ENCODE data around the gene COQ9.
"Not testable (repeated sequence)": the region's sequence is repeated elsewhere in the genome, so short reads cannot be mapped to it uniquely, and the experiment has no call there.

The COQ9 gene, protein sequence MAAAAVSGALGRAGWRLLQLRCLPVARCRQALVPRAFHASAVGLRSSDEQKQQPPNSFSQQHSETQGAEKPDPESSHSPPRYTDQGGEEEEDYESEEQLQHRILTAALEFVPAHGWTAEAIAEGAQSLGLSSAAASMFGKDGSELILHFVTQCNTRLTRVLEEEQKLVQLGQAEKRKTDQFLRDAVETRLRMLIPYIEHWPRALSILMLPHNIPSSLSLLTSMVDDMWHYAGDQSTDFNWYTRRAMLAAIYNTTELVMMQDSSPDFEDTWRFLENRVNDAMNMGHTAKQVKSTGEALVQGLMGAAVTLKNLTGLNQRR

DNA sequence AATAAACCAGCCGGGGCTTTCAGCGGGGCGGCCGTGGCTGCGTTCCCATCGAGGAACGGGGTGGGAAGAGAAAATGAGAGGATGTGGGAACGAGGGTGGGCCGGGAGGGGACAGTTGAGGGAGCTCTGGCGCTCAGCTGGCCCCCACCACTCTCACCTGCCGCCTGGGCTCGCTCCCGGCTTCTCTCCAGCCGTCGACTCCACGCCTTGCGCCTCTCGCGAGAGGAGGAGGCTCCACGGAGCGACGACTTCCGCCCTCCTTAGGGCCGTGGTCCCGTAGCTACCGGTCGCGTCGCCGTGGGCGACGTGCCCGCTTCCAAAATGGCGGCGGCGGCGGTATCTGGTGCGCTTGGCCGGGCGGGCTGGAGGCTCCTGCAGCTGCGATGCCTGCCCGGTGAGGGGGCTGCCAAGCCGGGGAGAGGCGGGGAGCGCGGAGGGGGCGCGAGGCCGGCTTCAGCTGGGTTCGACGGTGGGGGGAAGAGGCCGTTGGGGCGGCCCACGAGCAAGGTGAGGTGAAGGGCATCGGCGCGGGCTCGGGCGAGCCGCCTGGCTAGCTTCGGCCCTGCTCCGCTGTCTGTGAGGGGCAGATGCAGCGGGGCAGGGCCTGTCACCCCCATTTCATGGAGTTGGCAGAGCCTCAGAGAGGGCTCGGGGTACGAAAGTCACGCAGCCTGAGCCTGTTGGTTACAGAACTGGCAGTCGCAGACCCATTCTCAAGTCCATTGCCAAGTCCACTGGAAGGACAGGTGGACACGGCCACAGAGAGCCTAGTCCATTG, at the start of gene COQ9, which contains the start of gene CIAPIN1:
TSS of gene COQ9 (plus strand) at position 294 of the 777 bp plus-strand sequence. CDS start at position 321, 27 bp downstream.
TSS of gene CIAPIN1 (minus strand) at position 200 of the 777 bp plus-strand sequence. CDS start 6,457 bp downstream, outside the sequence.
- peak; percentile 96 for DNase-seq

DNA sequence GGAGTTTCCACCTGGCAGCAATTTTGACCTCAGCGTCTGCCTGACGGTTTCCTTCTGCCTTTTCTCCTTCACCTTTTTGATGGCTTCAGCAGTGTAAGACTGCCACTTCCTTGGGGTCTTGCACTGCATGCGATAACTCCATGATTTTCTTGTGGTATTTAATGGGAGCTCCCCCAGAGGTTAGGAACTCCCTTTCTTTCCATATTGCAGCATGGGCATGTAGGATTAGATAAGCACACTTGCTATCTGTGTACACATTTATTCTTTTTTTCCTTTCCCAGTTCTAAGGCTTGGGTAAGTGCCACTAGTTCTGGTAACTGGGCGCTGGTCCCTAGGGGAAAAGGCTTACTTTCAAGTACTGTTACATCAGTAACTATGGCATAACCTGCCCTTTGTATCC, 49.8 kb upstream of the COQ9 start:
- DNase-seq: not testable (repeated sequence)

DNA sequence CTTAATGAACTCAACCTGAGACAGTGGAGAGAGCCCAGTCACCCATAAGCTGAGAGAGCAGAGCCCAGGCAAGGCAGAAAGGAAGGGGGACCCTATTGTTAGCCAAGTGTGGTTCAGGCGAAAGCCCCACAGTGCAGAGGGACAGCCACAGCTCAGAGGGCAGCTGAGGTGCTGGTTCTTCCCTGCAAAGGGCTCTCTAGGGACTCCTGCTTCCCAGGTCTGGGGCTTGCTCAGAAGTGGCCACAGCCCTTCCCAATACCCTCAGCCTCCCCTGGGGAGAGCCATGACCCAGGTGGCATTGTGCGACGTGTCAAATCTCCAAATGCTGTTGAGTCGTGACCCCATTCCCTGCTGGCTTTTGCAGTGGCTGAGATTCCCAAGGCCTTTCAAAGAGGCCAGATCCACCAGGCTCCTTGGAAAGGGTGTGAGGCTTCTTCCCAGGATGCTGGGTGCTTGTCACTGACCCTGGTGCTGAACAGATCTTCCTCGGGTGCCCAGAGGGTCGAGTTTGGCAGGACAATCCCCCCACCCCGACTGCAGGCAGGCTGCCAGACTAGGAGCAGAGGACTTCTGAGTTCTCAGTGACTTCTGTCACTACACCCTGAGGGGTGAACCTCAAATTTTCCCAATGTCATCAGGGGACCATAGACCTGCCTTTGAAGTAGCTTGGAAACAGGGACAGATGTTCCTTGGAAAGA, 45.2 kb upstream of the COQ9 start:
- DNase-seq: no peak

DNA sequence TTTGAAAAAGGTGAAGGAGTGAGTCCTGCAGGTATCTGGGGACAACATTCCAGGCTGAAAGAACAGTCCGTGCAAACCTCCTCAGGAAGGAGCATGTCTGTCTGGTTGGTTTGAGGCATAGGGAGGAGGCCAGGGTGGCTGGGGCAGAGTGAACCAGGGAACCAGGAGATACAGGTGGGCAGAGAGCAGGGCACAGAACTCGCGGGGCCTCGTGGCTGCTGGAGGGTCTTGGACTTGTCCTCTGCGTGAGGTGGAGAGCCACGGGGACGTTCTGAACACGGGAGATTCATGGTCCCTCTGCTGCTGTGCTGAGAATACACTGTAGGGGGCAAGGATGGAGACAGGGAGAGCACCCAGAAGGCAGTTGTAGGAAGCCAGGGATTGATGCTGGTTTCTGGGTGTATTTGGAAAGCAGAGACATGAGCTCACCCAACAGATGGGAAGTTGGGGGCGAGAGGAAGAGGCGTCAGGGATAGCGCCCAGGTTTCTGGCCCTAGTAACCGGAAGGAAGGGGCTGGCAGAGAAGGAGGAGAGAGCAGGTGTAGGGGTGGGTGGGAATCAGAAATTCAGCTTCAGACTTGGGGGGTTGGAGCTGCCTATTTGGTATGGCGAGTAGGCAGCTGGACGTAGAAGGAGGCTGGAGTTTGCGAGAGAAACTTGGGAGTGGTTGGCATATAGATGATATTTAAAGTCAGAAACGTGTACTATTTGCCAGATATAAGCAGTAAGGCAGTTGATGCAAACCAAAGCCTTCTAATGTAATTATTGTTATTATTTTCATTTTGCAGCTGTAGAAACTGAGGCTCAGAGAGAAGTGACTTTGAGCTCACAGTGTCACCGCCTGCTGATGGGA, 43.1 kb upstream of the COQ9 start, which contains the start of gene CCL17:
TSS of gene CCL17 (plus strand) at position 803 of the 853 bp plus-strand sequence. CDS start 9,166 bp downstream, outside the sequence.
- DNase-seq: peak; percentile 35

DNA sequence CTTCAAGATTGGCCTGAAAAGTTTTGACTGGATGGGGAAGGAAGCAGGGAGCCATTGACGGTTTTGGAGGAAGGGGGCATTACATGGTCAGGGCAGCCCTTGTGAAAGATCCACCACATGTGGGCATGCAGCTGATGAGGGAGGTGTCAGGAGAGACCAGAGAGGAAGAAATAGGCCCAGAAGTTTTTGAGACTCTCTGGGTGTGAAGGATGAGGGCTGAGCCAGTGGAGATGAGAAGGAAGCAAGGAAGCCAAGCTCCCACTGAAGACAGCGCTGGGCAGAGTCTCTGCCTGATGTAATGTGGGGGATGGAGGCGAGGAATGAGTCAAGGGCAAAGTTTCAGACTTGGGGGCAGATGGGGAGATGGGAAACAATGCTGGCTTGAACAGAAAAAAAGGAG, 42.2 kb upstream of the COQ9 start:
- DNase-seq: peak; percentile 46

DNA sequence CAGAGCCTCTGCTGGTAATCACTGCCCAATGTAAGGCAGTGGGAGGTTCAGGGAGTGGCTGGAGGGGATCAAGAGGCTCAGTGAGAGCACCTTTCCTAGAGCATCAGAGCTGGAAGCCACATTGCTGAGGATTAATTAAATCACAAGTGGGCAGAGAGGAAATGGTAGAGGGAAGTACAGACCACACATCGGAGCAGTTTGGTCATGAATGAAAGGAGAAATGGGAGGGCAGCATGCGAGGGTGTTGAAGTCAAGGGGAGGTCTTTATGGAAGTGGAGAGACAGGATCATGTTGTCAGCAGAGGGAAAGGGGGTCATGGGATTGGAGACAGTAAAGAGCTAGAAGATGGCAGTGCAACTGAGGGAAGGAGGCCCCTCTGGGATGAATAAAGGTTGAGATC, 40.4 kb upstream of the COQ9 start:
- DNase-seq: peak; percentile 80

DNA sequence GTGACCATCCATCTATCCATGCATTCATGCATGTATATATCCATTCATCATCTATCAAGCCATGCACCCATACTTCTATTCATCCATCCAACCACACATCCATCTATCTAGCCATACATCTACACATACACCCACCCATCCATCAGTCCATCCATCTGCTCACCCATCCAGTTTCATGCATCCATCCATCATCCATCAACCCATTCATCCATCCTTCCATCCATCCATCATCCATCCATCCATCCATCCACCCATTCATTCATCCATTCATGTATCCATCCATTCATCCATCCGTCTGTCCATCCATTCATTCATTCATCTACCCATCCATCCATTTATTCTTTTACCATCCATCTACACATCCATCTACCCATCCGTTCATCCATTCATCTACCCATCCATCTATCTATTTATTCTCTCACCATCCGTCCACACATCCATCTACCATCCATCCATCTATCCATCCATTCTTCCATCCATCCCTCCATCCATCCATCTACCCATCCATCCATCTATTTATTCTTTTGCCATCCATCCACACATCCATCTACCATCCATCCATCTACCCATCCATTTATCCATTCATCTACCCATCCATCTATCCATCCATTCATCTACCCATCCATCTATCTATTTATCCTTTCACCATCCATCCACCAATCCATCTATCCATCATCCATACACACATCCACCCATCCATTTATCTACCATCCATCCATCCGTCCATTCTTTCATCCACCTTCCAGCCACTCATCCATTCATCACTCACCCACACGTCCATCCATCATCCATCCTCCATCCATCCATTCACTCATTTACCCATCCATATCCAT, 39.5 kb upstream of the COQ9 start:
- no peak for DNase-seq

DNA sequence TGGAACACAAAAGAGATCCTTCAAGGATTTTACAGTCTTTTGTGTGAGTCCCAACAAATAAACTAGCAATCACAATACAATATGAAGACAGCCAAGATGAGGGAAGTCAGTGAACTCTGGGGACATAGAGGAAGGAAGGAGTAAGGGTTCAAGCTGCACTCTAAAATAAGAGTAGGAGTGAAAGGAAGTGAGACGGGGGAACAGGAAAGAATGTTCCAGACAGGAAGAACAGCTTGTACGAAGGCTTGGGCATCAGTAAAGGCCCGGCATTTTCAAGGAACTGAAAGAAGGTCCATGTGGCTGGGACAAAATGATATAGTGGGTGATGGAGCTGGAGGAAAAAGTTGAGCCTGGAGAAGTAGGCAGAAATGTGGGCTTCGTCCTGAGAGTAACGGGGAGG, 38.2 kb upstream of the COQ9 start:
- DNase-seq: peak; percentile 40

DNA sequence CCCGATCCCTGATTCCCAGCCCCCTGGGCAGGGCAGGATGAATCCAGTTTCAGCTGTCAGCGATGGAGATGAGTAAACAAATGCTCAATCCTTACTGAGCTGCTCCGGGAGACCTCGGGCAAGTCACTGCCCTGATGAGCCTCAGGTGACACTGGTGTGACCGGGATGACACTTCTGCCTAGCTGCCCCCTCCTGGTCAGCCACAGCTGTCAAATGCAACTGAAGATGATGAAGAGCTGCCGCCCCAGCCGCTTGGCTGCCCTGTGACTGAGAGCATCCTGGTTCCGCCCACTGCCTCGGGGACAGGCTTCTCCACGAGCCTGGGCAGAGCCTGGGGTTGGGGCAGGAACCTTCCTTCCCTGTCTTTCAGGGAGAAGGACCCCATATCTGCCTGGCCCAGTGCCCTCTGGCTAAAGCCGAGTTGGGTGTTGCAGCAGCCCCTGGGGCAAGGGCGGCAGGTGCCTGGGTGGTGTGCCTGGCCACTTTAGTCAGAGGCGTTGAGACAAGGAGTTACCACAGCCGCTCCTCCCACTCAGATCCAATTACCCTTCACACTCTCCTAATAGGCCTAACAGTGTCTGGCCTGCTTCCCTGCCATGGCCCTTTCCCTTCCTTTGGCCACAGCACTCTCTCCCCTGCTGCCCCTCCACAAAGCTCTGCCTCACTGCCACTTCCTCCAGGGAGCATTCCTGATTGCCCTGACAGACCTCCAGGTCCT, 37.2 kb upstream of the COQ9 start:
- peak; percentile 31 for DNase-seq

DNA sequence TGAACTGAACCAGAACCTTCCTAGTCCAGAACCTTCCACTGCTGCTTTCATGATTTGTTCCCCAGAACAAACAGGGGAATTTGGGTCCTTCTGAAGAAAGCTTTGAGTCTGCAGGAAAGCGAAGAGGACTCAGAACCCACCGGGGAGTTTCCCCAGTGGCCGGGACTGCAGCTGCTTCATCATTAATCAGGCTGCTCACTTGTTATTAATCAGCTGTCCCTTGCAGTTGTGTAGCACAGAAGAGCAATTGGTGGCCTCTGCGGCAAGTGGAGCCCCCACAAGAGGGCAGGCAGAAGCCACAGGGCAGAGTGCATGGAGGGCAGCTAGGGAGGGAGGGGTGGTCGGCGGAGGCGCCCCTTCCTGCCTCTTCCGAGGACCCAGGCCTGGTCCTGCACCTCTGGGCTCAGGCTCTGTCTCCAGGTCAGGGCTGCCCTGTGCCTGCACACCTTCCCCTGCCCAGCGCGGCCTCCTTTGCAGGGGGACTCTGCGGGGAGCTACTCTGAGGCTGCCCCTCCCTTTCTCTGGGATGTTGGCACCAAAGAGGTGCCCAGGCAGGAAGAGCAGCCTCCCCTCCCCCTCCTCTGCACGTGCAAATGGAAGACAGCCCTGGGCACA, 35.8 kb upstream of the COQ9 start:
- DNase-seq: no peak

DNA sequence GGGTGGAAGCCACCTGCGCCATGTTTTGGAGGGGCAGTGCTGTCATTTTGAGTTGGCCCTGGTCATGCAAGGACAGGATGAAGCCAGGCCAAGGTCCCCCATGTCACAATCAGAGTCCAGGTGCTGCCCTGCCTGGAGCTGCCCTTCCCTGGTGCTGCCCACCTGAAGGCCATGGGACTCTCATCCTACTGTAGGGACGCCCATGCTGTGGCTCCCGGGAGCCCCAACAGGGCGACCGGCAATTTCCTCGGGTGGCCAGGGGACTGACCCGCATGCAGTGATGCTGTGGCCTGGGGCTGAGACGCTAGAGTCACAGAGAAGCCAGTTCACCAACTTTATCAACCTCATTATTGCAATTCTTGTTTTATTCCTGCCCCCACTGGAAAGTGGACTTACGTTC, 34.7 kb upstream of the COQ9 start:
- DNase-seq: no peak

DNA sequence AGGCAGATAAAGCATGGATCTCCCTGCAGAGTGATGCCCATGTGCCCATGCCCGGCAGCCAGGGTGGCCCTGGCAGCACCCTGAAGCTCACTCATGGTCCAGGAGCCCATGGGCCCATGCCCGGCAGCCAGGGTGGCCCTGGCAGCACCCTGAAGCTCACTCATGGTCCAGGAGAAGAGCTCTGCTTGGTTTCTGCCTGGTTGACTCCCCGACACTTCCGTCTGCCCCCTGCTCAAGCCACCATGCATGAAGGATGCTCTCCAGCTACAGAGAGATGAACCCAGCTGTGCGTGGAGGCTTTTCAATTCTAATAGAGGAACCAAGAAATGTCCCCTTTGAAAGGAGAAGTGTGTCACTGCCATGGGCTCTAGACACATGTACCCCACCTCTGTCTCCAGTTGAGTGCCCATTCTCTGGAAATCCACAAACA, 34.0 kb upstream of the COQ9 start:
- DNase-seq: peak; percentile 41

DNA sequence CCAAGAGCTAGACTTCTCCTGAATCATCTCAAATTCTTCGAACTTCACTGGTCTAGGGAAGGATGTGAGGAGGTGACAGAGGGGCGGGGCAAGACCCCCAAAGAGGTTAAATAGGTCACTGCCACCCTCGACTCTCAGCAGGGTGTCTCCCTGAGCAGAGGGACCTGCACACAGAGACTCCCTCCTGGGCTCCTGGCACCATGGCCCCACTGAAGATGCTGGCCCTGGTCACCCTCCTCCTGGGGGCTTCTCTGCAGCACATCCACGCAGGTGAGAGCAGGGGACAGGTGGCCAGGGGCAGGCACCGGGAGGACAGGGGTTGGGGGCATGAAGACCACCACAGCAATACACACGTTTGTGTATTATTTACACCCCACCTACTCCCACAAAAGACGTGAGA, 33.5 kb upstream of the COQ9 start:
- no peak for DNase-seq

DNA sequence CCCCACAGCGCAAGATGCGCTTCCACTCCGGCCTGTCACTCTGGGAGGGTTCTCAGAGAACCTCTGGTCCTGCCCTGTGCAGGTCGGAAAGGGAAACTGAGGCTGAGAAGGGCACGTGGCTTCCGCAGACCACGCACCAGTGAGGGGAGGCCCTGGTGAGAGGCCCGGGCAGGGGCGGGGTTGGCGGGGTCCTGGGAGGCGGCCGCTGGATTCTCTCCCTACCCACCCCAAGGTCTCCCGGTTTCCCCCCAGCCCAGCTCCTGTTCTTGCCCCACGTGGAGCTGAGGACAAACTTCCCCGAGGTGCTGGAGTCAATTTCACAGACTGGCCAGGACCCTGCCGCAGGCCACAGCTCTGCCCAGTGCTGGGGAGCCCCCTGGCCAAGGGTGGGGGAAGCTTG, 31.2 kb upstream of the COQ9 start:
- DNase-seq: no peak

DNA sequence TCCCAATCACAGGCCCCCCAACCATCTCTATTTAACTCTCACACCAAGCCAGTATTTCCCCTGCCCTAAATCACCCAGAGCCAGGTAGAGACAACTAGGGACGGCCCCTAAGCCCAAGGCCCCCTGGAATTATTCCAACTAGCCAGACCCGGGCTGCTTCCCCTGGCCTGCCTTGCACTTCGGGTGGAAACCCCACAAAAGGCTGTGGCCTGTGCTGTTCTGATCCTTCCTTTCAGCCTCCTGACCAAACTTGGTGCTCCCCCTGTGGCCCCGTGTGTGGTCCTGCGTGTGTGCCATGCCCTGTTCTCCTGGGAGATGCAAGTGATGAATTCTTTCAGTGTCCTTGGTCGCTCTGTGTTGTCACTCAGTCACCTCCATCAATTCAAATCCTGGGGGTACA, 27.8 kb upstream of the COQ9 start:
- no peak for DNase-seq

DNA sequence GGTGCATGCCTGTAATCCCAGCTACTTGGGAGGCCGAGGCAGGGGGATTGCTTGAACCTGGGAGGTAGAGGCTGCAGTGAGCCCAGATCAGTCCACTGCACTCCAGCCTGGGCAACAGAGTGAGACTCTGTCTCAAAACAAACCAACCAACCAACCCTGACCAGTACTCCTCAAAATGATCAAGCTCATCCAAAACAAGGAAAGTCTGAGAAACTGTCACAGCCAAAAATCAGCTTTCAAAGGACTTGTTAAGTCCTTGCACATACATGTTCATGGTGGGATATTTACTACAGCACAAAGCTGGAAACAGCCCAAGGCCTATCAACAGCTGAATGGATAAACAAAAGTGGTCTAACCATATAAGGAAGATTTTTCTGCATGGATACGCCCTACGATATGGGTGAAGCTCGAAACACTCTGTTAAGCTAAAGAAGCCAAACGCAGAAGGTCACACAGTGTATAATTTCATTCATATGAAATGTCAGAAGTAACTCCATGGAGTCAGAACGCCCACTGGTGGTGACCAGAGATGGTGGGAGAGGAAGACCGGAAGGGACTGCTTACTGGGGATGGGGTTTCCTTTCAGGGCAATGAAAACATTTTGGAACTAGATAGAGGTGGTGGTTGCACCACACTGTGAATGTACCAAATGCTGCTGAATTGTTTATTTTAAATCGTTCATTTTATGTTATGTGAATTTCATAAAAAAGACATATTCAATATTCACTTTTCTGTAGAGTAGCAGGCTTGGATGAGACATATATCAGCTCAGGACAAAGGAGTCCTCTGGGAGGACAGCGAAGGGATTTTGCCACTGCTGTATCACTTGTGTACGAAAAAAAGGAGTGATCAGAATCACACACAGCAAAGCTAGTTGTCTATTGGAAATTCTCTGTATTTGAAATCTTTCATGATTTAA, 25.0 kb upstream of the COQ9 start:
- peak; percentile 64 for DNase-seq

DNA sequence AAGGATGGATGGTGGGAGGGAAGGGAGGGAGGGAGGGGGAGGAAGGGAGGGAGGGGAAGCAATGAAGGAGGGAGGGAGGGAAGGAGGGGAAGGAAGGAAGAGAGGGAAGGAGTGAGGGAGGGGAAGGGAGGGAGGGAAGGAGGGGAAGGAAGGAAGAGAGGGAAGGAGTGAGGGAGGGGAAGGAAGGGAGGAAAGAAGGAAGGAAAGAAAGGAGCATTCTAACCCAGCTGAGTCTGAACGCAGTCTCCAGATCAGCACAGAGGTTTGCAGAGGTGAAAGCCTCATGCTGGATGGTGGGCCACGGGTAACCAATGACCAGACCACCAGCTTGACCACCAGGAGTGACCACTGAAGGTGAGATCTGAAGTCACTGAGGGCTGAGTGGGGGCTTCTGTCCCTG, 24.1 kb upstream of the COQ9 start:
- DNase-seq: no peak

DNA sequence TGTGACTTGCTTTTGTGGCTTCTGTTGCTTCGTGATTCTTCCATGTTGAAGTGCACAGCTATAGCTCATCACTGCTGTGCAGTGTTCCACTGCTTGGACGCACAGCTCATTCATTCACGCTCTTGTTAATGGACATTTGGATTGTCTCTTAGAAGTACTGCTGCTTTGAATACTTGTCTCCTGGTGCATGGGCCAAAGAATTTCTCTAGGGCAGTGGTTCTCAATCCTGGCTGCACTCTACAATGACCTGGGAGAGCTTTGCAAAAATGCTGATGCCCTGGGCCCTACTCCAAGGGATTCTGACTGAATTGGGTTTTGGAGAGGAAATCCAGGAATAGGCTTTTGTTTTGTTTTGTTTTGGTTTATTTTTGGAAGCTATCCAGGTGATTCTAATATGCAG, 22.7 kb upstream of the COQ9 start:
- no peak for DNase-seq

DNA sequence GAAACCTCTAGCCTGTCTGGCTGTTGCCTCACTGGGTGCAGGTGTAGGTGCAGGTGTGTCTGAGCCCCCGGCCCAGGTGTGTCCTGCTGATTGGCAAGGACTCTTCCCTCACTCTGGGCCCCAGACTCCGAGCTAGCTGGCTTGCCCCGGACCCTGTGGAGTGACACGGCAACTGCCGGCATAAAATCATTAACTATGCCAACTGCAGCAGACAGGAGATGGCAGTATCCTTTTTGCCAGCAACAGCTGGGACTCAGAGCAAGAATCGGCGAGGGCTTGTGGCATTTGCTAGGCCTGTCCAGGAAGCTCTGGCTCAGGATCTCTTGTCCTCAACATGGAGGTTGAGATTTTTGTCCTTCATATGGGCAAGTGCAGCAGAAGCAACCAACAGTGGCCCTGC, 20.9 kb upstream of the COQ9 start:
- DNase-seq: no peak

All from inflammatory macrophage treated with lipopolysaccharide for 4 hours (primary cell).